HepG2 (cell line): ENCODE results near the gene ARID5B. TPM values are rescaled to one million over a fixed set of nuclear protein-coding genes. Genes with fewer than 3 reads are reported as not detected.

Experiments used
- ATAC-seq: fragments of 200-7000 bp; cut with Tn5 transposase; 3 replicates; pipeline ENCODE4 v1.9.1; 2020; ENCODE audit warnings: mild to moderate bottlenecking, moderate library complexity
- BruUV-seq: library from RNA; stranded (reverse); fragments of 400-500 nt; replicated peaks from 2 replicates; lab custom pipeline; 2021; lab: Mats Ljungman, UMichigan
- CTCF ChIA-PET: fragments of 300-600 bp; formaldehyde crosslinking; extraction: SDS; loops from one replicate; lab custom pipeline; 2021; ENCODE audit warnings: low total read pairs, inconsistent platforms, low intra/inter-chr PET ratio; lab: Yijun Ruan, JAX
- POLR2A ChIA-PET: fragments of 350-600 bp; sonication (Branson Sonifier 250); formaldehyde crosslinking; loops from one replicate; lab custom pipeline; 2020; ENCODE audit warnings: antibody characterized with exemption, inconsistent platforms; lab: Yijun Ruan, JAX
- DNase-seq: peaks from one replicate; pipeline ENCODE4 v3.0.0-alpha.2; 2015; ENCODE audit warnings: low spot score
- FAIRE-seq: peaks from 3 replicates; lab custom pipeline; 2011; peaks lifted over from hg19 to GRCh38; lab: Jason Lieb, UNC
- H2AFZ ChIP-seq: one replicate; pipeline ENCODE4 v1.6.1; 2011; ENCODE audit warnings: low read length, inconsistent platforms
- H3K27ac ChIP-seq: fragments of 300-600 bp; 3 replicates; pipeline ENCODE4 v1.8.0; 2011; ENCODE audit warnings: mixed run types, mild to moderate bottlenecking, mixed read lengths, low read length, inconsistent platforms; ENCODE audit not compliant: insufficient read depth; ENCODE audit errors: extremely low read length
- H3K27me3 ChIP-seq, 2 experiments: fragments of 200-600 bp in 1 of 2; 2 replicates in 1 of 2; 3 replicates in 1 of 2; pipeline versions ENCODE4 v1.6.0 to v1.8.0; 2011; ENCODE audit warnings: low read length in 2 of 2, mild to moderate bottlenecking in 2 of 2, moderate library complexity in 2 of 2, inconsistent platforms in 1 of 2; ENCODE audit not compliant: insufficient read depth in 2 of 2, control insufficient read depth in 1 of 2
- H3K36me3 ChIP-seq, 2 experiments: fragments of 200-600 bp in 1 of 2; replicated peaks in 1 of 2; 2 replicates in 1 of 2; 3 replicates in 1 of 2; pipeline versions ENCODE4 v1.5.1 to v1.8.0; 2011; ENCODE audit warnings: low read length in 2 of 2, inconsistent platforms in 1 of 2; ENCODE audit not compliant: insufficient read depth in 2 of 2, control insufficient read depth in 1 of 2
- H3K4me1 ChIP-seq: 2 replicates; pipeline ENCODE4 v1.5.1; 2012; ENCODE audit warnings: low read length, inconsistent platforms; ENCODE audit not compliant: insufficient read depth
- H3K4me2 ChIP-seq: 2 replicates; pipeline ENCODE4 v1.6.0; 2011; ENCODE audit warnings: low read depth, low read length, inconsistent platforms
- H3K4me3 ChIP-seq, 3 experiments: fragments of 200-600 bp in 1 of 3; sonication (generic), shearing (Covaris generic) in 1 of 3; replicated peaks in 1 of 3; 2 replicates each; pipeline ENCODE4 v1.5.1; 2011 to 2016; ENCODE audit warnings: low read length in 3 of 3, inconsistent platforms in 2 of 3, low read depth in 2 of 3, mild to moderate bottlenecking in 2 of 3, control low read depth in 1 of 3, mixed read lengths in 1 of 3; ENCODE audit not compliant: insufficient read depth in 1 of 3
- H3K79me2 ChIP-seq: one replicate; pipeline ENCODE4 v1.6.1; 2011; ENCODE audit warnings: low read length, inconsistent platforms; ENCODE audit not compliant: insufficient read depth
- H3K9ac ChIP-seq: 2 replicates; pipeline ENCODE4 v1.6.0; 2011; ENCODE audit warnings: mild to moderate bottlenecking, low read depth, low read length, inconsistent platforms; ENCODE audit not compliant: insufficient read depth
- H3K9me3 ChIP-seq: 2 replicates; pipeline ENCODE4 v1.5.1; 2012; ENCODE audit warnings: mild to moderate bottlenecking, low read length
- H4K20me1 ChIP-seq: 2 replicates; pipeline ENCODE4 v1.6.0; 2011; ENCODE audit warnings: inconsistent platforms, mild to moderate bottlenecking, low read length, moderate library complexity; ENCODE audit not compliant: insufficient read depth
- JUN ChIP-seq: sonication (generic); formaldehyde crosslinking; IDR thresholded peaks from 2 replicates; pipeline ENCODE4 v1.4.0; 2020; ENCODE audit warnings: mild to moderate bottlenecking, missing genetic modification reagents
- JUND ChIP-seq: sonication (generic); formaldehyde crosslinking; IDR thresholded peaks from 2 replicates; pipeline ENCODE4 v1.8.0; 2022; ENCODE audit warnings: mild to moderate bottlenecking, missing genetic modification reagents
- ZBTB37 ChIP-seq: sonication (generic); formaldehyde crosslinking; IDR thresholded peaks from 2 replicates; pipeline ENCODE4 v1.4.0; 2020; ENCODE audit warnings: mild to moderate bottlenecking, missing genetic modification reagents
- ZNF530 ChIP-seq: sonication (generic); formaldehyde crosslinking; IDR thresholded peaks from 2 replicates; pipeline ENCODE4 v1.5.0; 2020; ENCODE audit warnings: low read depth, mild to moderate bottlenecking, missing genetic modification reagents
- ZNF564 ChIP-seq: sonication (generic); formaldehyde crosslinking; IDR thresholded peaks from 2 replicates; pipeline ENCODE4 v1.8.1; 2023; ENCODE audit warnings: mild to moderate bottlenecking, missing genetic modification reagents
- ZNF660 ChIP-seq: sonication (generic); formaldehyde crosslinking; IDR thresholded peaks from 2 replicates; pipeline ENCODE4 v1.5.1; 2020; ENCODE audit warnings: mild to moderate bottlenecking, low read depth, missing genetic modification reagents, borderline replicate concordance
- ZNF740 ChIP-seq: sonication (generic); formaldehyde crosslinking; IDR thresholded peaks from 2 replicates; pipeline ENCODE4 v1.4.0; 2020; ENCODE audit warnings: missing genetic modification reagents
- in situ Hi-C: cut with HindIII; loops from 2 replicates; pipeline ENCODE4 v1.10.0; 2017; ENCODE audit warnings: low pct_unique_long_range_greater_than_20kb; ENCODE audit not compliant: extremely low pct_ligation_motif_present
- intact Hi-C: fragments of 100-400 bp; cut with micrococcal nuclease; formaldehyde crosslinking; loops from one replicate; pipeline ENCODE4 v1.10.0; 2022; ENCODE audit not compliant: unreplicated experiment
- polyA plus RNA-seq, 8 experiments: library from polyadenylated mRNA; depleted of rRNA in 3 of 8; stranded (reverse) in 7 of 8; unstranded in 1 of 8; fragments of >200 nt; fragmentation: Illumina TruSeq in 4 of 8; extraction: Trizol in 4 of 8; gene quantifications; 2 replicates each; pipeline versions ENCODE4 v1.2.1 to v1.2.3, GENCODE V29; 2011 to 2016; ENCODE audit warnings: low read depth in 4 of 8, missing spikeins in 1 of 8, mixed read lengths in 1 of 8; ENCODE audit not compliant: insufficient read depth in 1 of 8
- total RNA-seq, 5 experiments: library from RNA; depleted of rRNA; stranded (reverse); fragments of >200 nt; fragmentation: Illumina TruSeq; extraction: Trizol; gene quantifications; 2 replicates each; pipeline ENCODE4 v1.2.3, GENCODE V29; 2016; ENCODE audit warnings: low read depth in 1 of 5

The ARID5B gene
- total and polyA plus RNA-seq, 2 of the 13 experiments (the other 11 are each of a cell fraction or from before 2014, with no cell fraction given), result 6.2 to 21.1 TPM

- H3K4me3 ChIP-seq, result no peak overlapping the region
- no TSS peak for BruUV-seq
- no peaks in the 10 kb centered on the region for H3K9me3 ChIP-seq
- peaks cover 26% of the 10 kb centered on the region for H3K4me1 ChIP-seq
- no peaks in the 10 kb centered on the region for H3K79me2 ChIP-seq
- H3K27ac ChIP-seq, result no peak overlapping the region
- H3K4me2 ChIP-seq, result no peak overlapping the region
- intact Hi-C loops, result no loop called here
- TF ChIP-seq JUN (CRISPR knock-in tag), result no peak
- no peak for TF ChIP-seq ZNF530
- no peak for TF ChIP-seq JUND (CRISPR knock-in tag)
- no peak for TF ChIP-seq ZNF564 (CRISPR knock-in tag)
- TF ChIP-seq ZNF740, result no peak
- TF ChIP-seq ZBTB37 (CRISPR knock-in tag), result no peak
- TF ChIP-seq ZNF660 (CRISPR knock-in tag), result no peak
- in situ Hi-C loops, result no loop called here
- H3K27me3 ChIP-seq, result no peaks in the 10 kb centered on the region; a peak in 1 of 5 replicates
- H3K36me3 ChIP-seq, result no peaks in the 10 kb centered on the region
- H4K20me1 ChIP-seq, result no peaks in the 10 kb centered on the region
- DNase-seq (no peak), FAIRE-seq (no peak), ATAC-seq (no peak)
- CTCF ChIA-PET, result no interaction called here
- H3K9ac ChIP-seq, result no peak overlapping the region
- H2AFZ ChIP-seq, result no peak overlapping the region
- POLR2A ChIA-PET, result no interaction called here
Measured at GRCh38 chr10:61878740-61879068, 22.8 kb upstream of the ARID5B start.
